Coronary artery (tissue), 2 donors: Measurements from ENCODE around the gene AHNAK.

ENCODE experiments used
- DNase-seq: peaks from one replicate; pipeline ENCODE4 v3.0.0-alpha.2; 2017; ENCODE audit warnings: low spot score
- H3K27ac ChIP-seq, 2 donors: fragments of 200-600 bp; sonication (generic); one replicate each; pipeline ENCODE4 v1.5.1; 2016 to 2019
- H3K4me3 ChIP-seq: fragments of 200-600 bp; sonication (generic); 2 replicates; pipeline ENCODE4 v1.5.1; 2016; ENCODE audit warnings: mild to moderate bottlenecking, moderate library complexity
- CTCF ChIP-seq: fragments of 200-600 bp; sonication (generic); IDR thresholded peaks from one replicate; pipeline ENCODE4 v1.5.1; 2019; ENCODE audit warnings: antibody characterized with exemption

The AHNAK gene

GRCh38 chr11:62543680-62544444, 2.7 kb downstream of the AHNAK start:
- DNase-seq: no peak
- peak overlapping the region; percentile 99 for H3K4me3 ChIP-seq
- H3K27ac ChIP-seq: peak overlapping the region; percentile 89 to 100
- no peak for TF ChIP-seq CTCF

DNA sequence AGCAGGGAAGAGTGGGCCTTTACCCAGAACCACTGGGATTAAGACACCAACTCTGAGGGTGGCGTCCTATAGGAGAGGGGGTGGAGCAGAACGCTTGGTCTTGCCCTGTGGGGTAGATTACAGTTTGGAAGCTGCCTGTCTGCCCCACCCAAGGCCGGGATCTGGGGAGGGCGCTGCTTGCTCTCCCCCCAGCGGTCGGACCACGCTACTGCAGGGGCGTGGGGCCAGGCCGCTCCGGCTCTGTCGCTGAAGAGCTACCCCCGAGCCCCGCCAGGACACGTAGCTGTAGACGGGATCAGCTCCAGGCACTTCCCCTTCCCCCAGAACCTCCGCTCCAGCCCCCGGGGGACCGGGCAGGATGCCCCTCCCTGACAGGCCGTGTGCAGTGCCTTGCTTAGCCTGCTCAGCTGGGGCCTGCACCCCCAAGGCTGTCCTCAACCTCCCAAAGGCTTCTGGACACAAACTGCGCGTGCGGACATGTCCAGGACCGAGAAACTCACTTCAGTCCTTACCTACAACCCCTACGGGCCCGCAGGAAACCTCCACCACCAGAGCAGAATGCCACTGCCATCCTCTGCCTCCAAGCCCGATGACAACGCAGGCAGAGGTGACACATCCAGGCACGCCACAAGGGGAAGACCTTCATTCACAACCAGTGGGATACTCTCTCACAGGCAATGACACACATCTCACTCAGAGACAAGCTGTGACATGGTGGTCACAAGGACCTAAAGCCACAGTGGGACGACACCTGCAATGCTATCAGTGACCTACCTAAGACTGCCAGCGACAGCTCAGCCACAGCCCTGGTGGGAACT, 3.6 kb downstream of the AHNAK start:
- no peak for DNase-seq
- TF ChIP-seq CTCF: peak; percentile 99
- peak overlapping the region; percentile 99 for H3K4me3 ChIP-seq
- H3K27ac ChIP-seq: peak overlapping the region; percentile 89 to 100

DNA sequence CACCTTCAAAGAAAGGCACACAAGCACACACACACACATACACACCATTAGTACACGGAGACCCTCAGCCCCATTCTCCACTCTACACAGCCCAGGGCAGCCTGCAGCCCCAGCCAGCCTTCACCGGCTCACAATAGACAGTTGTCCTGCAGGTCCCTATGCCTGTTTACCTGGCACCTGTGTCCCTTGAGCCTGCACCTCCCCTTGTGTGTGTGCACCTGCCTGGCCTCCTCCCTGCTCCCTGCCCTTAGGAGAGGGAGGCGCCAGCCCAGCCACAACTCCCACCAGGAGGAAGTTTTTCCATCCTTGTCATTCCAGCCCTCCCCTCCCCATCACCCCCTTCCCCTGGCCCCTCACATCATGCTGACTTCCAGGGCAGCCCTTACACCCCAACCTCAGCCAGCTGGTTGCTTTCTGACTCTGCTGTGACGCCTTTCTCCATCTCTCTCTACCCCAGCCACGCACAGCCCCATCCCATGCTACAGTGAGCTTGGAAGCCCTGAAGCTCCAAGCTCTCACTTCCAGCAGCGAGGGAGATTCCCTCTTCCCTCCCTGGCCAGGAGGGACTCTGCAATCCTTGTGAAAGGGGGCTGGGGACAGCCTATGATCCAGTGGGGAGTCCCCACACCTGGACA, 4.4 kb downstream of the AHNAK start:
- Histone ChIP-seq H3K27ac (peak overlapping the region; percentile 89 to 100), H3K4me3 (peak overlapping the region; percentile 99)
- TF ChIP-seq CTCF: no peak
- no peak for DNase-seq

GRCh38 chr11:62540804-62541701, 5.6 kb downstream of the AHNAK start:
- Histone ChIP-seq H3K4me3 (peak overlapping the region; percentile 99), H3K27ac (peak overlapping the region; percentile 2 to 100)
- no peak for DNase-seq
- no peak for TF ChIP-seq CTCF

DNA sequence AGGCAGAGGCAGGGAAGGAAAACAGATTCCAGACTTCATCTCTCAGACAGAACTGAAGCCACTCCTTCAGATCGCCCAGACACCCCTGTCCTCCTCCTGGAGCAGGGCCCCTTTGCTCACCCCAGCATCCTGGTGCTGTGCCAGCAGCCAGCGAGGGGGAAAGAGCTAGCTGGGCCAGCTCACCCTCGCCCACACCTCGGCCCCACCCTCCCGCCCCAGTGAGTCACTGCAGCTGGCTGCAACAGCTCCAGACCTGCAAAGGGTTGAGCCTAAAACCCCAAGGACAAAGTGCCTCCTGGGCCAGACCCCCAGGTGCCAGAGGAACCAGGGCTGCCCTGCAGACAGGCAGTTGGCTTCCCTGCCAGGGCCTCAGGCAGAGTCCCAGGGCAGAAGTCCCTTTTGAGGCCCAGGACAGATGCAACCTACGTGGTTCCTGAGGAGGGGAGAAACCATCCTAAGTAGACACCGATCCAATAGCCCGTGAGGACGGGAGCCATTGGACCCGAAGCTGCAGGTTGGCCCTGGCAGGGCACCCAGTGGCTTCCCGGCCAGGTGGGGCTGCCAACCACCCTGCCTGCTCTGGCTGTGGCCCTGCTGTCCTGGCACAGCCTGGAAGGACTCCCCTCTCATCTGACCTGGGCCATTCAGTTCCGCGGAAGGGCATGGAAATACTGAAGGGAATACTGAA, 7.2 kb downstream of the AHNAK start:
- no peak for TF ChIP-seq CTCF
- DNase-seq: no peak
- Histone ChIP-seq H3K4me3 (peak overlapping the region; percentile 99), H3K27ac (peak overlapping the region; percentile 25 to 80)
